GM19023 (cell line): ENCODE data around the gene AKNA.

Experiments
- ATAC-seq: cut with Tn5 transposase; IDR thresholded peaks from one replicate; pipeline ENCODE4 v1.9.1; 2021; ENCODE audit warnings: mild to moderate bottlenecking, moderate library complexity; ENCODE audit not compliant: unreplicated experiment

Gene AKNA

DNA sequence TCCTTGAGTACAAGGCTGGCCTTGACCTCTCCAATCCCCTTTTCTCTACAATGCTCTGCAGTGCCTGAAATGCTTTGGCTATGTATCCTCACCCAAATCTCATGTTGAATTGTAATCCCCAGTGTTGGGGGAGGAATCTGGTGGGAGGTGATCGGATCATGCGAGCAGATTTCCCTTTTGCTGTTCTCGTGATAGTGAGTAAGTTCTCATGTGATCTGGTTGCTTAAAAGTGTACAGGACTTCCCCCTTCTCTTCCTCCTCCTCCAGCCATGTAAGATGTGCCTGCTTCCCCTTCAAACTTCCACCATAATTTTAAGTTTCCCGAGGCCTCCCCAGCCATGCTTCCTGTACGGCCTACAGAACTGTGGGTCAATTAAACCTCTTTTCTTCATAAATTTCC, 28.5 kb upstream of the AKNA start:
- no peak for ATAC-seq

DNA sequence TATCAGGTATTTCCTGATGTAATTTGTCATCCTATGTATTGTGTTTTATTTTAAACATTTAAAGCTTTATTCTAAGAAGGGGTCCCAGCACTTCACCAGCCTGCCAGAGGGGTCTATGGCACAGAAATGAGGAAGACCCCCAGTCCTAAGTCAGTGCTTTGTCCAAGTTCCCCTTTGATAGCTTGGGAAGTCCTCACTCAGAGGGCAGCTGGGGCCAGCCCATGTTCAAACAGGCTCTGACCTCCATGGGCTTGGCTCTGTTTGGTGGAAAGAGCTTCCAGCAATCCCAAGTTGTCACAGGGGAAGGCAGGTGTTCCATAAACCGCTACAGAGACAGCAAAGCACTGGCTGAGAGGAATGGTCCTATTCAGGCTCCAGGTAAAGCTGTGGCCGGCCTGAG, 26.6 kb upstream of the AKNA start:
- no peak for ATAC-seq

DNA sequence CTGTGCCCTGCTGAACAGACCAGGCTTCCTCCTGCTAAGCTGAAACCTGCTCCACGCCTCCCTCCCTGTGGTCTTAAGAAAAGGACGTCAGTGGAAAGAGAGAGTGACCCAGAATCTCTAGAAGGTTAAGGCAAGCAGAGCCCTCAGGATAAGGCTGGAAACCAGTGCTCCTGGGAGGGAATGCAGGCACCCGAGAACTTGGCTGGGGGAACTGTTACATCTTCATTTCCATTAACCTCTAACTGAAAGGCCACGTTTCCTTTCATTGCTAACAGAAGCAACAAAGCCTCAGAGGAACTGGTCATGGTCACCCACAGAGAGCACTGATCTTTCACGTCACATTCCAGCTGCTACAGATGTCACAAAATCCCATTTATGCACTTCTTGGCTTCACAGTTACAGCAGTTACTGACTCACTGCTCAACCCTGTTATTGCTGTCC, 26.1 kb upstream of the AKNA start:
- no peak for ATAC-seq

DNA sequence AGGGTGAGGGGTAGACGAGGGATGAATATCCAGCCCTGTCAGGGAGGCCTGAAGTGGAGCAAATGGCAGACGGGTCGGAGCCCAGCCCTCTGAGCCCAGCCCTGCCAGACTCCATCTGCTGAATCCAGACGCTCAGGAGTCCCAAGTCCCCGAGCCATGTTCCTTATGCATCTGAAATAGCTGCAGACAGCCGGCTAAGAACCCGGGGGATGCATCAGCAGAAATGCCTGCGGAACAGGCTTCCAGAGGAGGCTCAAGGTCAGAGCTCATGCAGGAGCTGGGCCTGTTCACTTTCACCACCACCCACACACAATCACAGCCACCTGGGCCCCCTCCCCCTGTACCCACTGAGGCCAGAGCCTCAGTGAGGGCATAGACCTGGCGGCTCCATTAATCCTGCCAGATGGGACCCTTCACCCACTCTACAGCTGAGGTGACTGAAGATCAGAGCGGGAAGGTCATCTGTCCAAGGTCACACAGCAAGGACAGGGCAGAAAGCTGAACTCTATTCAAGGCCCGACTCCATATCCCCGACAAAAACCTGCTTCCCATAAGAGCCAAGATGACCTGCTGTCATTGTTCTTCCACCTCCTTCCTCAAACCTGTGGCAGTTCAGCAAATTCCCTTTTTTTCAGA, 24.4 kb upstream of the AKNA start:
- ATAC-seq, result no peak

DNA sequence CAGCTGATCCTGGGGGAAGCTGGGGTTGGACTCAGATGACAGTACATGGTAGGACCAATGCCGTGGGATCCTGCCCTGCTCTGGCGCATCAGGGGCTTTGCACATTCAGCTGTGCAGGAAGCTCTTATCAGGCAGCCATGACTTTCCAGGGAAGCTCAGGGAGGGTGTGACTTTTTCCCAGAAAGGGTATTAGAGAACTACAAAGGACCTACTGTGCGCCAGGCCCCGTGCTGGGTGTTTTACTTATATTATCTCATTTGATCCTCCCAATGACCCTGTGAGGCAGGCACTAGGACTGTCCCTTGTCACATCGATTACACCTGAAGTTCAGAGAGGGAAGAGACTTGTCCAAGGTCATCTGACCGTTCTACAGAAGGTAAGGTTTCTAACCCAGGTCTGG, 23.7 kb upstream of the AKNA start:
- no peak for ATAC-seq

DNA sequence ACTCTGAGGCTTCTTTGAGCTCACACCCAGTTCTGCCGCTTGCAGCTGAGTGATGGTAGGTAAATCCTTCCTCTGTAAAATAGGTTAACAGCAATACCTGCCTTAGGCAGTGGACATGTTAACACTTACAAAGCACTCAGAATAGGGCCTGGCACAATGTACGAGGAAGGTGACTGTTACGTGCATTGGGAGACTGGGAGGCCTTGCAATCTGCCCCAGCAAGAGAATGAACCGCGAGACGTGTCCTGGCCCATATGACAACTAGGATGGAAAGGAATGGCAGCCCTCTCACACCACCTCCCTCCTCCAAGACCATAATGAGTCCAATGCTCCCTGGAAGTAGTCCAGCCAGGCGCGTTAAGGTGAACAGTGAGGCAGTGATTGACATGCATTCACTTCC, 23.1 kb upstream of the AKNA start:
- ATAC-seq, result no peak

DNA sequence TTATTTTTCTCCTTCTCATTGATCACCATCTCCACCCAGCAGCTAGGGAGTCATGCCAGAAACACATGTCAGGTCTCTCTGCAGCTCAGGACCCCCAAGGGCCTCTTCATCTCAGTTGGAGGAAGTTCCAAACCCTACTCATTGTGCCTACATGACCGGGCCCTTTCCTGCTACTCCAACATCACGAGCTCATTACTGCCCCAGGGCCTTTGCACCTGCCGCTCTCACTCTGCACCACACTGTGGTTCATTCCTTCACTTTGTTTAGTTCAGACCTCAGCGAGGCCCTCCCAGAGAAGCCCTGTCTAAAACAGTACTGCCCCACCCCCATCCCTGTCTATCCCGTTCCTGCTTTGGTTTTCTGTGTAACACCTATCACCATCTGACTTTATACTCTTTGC, 22.1 kb upstream of the AKNA start:
- ATAC-seq, result no peak

DNA sequence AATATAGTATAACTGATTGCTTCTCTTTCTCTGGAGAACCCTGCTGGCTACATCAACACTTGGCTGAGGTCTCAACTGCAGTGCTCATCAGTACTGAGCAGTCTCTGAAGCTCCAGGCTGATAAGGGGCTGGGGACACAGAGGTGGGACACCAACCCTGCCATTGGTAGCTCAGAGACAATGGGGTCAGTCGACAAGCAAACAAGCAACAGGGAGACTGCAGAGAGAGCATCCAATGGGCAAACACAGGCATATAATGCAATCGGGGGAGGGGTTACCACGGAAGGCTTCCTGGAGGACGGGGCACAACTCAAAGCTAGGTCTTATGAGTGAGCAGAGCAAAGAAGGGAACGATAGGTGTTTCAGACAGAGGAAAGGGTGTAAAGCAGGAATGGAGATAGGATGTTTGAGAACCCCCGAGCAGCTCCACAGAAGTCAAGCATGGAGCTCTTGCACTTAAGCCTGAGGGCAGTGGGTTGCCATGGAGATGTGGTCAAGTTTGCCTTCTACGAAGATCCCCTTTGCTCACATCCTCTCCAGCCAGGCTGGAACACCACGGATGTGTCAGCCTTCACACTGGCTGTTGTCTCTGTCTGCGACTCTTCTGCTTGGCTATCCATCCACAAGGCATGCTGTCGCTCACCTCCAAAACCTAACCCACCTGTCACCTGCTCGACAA, 21.5 kb upstream of the AKNA start:
- ATAC-seq, result no peak

DNA sequence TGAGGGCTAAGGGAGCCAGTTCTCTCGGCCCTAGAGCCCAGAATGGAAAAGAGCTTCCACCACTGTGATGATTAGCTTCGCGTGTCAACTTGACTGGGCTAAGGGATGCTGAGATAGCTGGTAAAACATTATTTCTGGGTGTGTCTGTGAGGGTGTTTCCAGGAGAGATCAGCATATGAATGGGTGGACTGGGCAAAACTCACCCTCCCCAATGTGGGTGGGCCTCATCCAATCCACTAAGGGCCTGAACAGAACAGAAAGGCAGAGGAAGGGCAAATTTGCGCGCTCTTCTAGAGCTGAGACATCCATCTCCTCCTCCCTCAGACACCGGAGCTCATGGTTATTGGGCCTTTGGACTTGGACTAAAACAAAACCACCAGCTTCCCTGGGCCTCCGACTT, 20.9 kb upstream of the AKNA start:
- no peak for ATAC-seq

DNA sequence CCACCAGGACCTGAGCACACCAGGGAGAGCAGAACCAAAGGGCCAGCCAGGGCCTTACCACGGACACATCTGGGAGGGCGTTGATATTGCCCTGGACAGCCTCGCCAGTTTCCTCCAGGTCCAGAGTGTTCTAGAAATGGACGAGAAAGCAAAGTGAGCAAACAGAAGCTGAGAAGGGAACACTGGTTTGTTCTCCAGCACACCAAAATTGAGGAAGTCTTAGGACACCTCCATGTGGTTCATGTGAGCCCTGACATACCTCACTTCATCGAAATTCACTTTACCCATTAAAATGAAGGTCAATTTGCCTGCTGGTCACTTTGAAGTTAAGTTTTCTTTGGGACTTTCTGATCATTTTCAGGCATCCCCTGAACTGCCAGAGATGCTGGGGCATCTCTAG, 20.1 kb upstream of the AKNA start:
- ATAC-seq, result no peak

DNA sequence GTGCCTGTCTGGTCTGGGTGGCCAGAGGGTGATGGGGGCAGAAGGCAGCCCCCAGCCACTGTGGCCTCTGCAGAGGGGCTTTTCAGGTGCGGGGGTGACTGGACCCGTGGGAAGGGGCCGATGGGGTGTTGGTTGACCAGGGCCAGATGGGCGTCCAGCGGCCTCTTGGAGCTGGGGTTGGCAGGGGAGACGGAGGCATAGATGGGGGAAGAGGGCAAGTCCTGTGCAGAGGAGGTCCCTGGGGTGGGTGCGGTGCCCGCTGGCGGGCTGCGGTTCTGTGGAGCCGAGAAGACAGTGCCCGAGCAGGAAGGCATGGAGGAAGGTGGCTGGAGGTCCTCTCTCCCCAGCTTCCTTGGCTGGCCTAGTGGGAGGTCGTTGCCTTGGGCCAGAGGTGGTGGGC, 18.7 kb upstream of the AKNA start:
- no peak for ATAC-seq

DNA sequence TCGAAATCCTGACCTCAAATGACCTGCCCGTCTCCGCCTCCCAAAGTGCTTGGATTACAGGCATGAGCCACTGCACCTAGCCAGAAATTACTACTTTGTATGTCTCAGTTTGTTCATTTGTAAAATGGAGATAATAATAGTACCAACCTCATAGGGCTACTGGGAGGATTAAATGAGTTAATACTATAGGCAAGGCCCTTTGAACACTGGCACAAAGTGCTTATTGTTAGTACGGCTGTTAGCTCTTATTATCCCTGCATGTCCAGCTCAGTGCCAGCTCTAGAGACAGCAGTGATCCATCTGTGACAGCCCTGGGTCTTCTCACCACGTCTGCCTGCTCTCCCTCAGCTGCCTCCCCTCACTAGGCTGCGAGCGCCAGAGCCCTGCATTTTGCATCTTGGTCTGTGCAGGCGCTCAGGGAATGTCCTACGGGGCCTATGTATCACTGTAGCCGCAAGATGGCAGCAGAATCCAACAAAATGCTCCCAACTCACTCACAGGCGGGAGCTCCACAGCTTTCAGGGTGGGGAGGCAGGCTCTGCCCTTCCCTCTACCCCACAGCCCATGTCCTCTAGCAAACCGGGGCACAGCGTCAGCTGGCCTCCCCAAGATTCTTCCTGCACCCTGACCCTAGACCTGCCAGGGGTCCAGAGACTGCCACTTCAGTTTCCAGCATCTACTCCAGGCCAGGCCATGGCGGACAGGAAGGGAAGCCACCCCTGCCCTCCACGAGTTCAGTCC, 17.7 kb upstream of the AKNA start:
- peak; percentile 87 for ATAC-seq

DNA sequence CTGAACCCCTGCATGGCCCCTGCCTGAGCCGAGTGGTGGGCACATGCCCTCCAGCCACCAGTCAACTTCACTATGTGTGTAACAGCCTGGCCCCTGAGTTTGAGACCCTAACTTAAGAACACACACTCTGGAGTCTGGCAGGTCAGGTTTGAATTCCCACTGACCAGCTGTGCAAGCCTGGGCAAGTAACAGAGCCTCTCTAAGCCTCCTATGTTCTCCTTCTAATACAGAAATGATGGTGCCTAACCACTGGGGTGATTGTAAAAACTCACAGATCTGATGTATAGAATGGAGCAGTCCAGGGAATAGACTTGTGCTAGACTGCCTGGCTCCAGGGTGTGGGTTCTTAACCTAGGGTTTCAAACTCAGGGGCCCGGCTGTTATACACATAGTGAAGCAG, 16.7 kb upstream of the AKNA start:
- no peak for ATAC-seq

DNA sequence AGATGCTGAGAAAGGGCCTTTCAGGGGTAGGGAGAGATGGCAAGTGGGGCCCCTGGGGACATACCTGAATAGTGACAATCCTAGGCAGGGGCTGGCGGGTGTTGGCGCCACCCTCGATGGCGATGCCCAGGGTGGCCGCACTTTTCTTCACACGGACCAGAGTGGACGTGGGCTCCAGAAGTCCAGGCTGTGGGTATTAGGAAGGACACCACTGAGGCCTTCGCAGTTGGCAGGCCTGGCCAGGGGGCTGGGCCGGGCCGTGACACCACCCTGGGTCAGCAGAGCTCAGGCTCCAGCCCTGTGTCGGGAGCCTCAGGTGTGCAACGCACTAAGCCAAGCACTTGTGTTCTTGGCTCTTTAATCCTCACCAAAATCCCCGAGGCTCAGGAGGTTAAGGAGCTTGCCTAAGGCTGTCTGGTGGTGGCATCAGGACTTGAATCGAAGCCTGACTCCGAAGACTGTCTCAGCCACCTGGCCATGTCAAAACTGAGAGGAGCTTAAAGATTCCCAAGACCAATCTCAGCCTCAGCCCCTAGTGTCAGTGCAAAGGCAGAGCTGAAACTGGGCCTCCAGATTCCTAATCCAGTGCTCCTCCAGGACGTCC, 15.5 kb upstream of the AKNA start:
- no peak for ATAC-seq

DNA sequence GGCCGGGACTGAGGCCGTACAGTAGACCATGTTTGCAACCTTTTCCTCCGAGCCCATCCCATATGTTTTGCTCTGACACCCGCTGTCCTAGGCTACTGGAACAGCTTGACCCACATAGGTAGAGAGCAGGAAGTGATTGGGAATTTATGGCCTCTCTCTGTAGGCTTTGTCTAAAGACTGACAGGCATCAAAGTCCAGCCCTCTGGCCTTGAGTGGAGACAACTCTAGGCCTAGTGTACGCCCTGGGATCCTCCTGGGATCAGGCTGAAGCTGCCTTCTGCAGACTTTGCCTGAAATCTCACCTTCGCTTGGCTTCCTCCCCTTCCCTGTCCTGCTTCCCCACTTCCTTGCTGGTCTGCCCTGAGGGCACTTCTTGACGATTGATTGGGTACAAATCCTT, 13.6 kb upstream of the AKNA start:
- no peak for ATAC-seq

DNA sequence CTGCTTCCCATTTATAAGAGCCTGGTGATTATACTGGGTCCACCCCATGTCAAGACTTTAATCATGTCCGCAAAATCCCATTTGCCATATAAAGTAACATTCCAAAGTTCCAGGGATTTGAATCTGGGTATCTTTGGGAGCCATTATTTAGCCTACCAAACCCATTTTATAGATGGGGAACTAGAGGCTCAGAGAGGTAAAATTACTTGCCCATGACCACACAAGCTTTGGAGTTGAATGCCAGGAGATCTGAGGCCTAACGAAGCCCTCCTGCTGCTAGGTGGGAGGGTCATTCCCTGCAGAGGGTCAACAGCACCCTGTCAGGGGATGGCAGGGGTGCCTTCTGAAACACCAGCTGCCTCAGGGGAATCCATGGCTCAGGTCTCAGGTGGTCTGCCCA, 13.0 kb upstream of the AKNA start:
- ATAC-seq, result no peak

DNA sequence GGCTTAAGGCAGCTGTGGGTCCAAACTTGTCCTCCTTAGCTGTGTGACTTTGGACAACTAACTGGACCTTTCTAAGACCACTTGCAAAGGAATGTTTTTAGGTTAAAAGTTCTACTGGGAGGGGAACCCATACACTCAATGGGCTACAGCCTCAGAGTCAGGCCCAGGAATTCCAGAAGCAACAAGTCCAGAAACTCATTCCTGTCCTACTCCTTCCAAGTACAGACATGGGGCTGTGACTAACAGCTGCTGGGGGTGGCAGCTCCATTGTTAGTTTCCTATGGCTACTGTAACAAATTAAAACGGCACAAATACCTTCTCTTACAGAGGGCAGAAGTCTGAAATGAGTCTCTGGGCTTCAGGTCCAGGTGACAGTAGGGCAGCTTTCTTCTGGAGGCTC, 12.4 kb upstream of the AKNA start:
- ATAC-seq, result no peak

DNA sequence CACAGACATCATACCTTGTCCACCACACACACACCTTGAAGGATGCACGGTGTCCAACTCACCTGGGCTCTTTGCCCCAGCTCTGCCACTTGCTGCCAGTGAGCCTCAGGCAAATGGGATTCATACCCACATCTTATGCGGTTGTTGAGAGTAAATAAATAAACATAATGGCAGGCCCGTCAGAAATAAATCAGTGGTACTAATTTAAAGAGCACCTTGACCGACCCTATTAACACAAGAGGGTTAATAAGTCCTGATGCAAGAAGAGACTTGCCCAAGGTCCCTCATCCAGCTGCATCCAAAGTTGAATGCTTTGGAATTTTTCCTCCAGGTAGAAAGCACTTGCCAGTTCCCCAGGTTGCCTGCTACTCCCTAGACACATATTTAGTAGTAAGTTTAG, 11.6 kb upstream of the AKNA start:
- no peak for ATAC-seq

DNA sequence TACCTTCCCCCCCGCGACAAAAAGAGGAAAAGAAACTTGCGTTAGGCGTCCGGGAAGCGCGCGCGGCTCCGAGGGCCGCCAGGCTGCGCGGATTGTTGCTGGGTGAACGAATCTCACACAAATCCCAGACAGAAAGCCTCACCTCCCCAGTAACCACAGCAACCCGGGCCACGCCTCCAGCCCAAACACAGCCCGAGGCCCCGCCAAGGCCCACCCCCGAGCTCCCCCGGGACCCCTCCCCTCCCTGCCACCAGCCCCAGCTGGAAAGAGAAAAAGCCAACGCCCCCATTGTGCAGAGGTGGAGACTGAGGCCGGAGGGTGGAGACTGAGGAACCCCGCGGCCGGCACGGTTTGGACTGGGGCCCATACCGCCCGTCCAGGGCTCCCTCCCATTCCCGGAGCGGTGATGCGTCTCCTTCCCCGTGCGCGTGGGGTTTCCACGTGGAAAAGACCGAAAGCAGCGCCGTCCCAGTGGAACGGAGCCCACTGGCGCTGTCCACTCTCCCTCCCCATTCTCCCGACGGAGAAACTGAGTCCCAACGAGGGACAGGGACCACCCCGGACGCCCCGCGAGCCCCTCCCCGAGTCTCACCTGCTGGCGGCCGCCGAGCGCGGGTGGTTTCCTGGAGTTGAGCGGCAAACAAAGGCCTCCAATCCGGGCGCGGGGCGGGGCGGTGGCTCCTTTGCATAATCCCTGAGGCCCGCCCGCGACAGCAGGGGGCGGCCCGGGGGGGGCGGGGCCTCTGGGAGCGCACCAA, 10.2 kb upstream of the AKNA start:
- peak; percentile 78 for ATAC-seq

DNA sequence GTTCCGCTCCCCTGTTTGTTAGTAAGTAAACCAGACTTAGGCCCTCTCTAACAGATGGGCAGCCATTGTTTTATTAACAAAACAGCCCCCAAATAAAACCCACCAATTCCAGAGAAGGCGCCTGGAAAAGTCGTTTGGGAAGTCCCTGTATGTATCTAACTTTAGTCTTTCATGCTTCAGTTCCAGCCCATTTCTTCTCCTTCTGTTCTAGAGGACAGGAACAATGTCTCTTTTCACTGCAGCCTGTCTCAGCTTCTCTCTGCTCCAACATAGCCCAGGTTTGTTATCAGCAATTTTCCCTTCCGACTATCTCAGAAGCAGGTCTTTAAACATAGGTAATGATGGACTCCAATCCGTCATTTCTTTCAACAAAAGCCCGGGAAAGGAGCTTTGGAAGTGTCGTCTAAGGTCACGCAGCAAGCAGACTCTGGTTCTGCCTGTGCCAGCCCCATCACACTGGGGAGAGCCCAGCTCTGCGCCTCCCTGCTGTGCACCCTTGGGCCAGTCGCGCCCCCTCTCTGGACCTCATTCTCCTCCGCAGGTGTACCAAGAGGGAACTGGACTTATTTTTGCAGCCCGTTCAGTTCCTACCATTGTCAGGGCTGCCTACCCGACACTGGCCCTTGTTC, 9.6 kb upstream of the AKNA start:
- no peak for ATAC-seq
